Chondrocyte (in vitro differentiated cells): ENCODE measurements around the gene FAM43A. TPM values are rescaled to one million over a fixed set of nuclear protein-coding genes. Genes with fewer than 3 reads are reported as not detected.

Experiments
- DNase-seq: peaks from one replicate; pipeline ENCODE4 v3.0.0; 2021; ENCODE audit warnings: mixed read lengths, low spot score
- H3K27ac Mint-ChIP-seq: one replicate; pipeline ENCODE4 v1.8.0; 2021; ENCODE audit warnings: mild to moderate bottlenecking, moderate library complexity, mixed read lengths; ENCODE audit not compliant: unreplicated experiment
- H3K27me3 Mint-ChIP-seq: 2 replicates; pipeline ENCODE4 v1.8.0; 2021; ENCODE audit warnings: low read depth, mixed read lengths
- H3K36me3 Mint-ChIP-seq: 2 replicates; pipeline ENCODE4 v1.8.0; 2021; ENCODE audit warnings: low read depth, mixed read lengths
- H3K4me1 Mint-ChIP-seq: 2 replicates; pipeline ENCODE4 v1.8.0; 2021; ENCODE audit warnings: low read depth, mild to moderate bottlenecking, mixed read lengths
- H3K4me3 Mint-ChIP-seq: one replicate; pipeline ENCODE4 v1.8.0; 2021; ENCODE audit warnings: mild to moderate bottlenecking, moderate library complexity, mixed read lengths; ENCODE audit not compliant: unreplicated experiment
- H3K9me3 Mint-ChIP-seq: 2 replicates; pipeline ENCODE4 v1.8.0; 2021; ENCODE audit warnings: low read depth, mixed read lengths
- CTCF ChIP-seq: fragments of 200-600 bp; sonication (generic); IDR thresholded peaks from 2 replicates; pipeline ENCODE4 v1.5.0; 2021; ENCODE audit warnings: antibody characterized with exemption, mild to moderate bottlenecking, moderate library complexity
- total RNA-seq: library from RNA; stranded (reverse); gene quantifications from 3 replicates; pipeline ENCODE4 v1.2.1, GENCODE V29; 2021

Gene FAM43A
- total RNA-seq, 1 donor from 2014 or later = 25.3 TPM

- TF ChIP-seq CTCF = no peak
- H3K27me3 Mint-ChIP-seq = no peaks in the 10 kb centered on the region
- no peaks in the 10 kb centered on the region for H3K36me3 Mint-ChIP-seq
- peaks cover 3% of the 10 kb centered on the region for H3K9me3 Mint-ChIP-seq
- no peak for DNase-seq
- H3K4me3 Mint-ChIP-seq = no peak overlapping the region
- no peak overlapping the region for H3K27ac Mint-ChIP-seq
- peaks cover 27% of the 10 kb centered on the region for H3K4me1 Mint-ChIP-seq
These were observed 21.5 kb downstream of the FAM43A start for GRCh38 chr3:194707147-194707540.

GRCh38 chr3:194711286-194711685 lies 25.6 kb downstream of the FAM43A start:
- DNase-seq = no peak
- H3K4me1 Mint-ChIP-seq = peaks cover 58% of the 10 kb centered on the region
- H3K9me3 Mint-ChIP-seq = peaks cover 3% of the 10 kb centered on the region
- no peaks in the 10 kb centered on the region for H3K36me3 Mint-ChIP-seq
- no peak for TF ChIP-seq CTCF
- peak overlapping the region; percentile 92 for H3K27ac Mint-ChIP-seq
- H3K4me3 Mint-ChIP-seq = no peak overlapping the region
- no peaks in the 10 kb centered on the region for H3K27me3 Mint-ChIP-seq

- H3K4me1 Mint-ChIP-seq = peaks cover 52% of the 10 kb centered on the region
- TF ChIP-seq CTCF = peak; percentile 43
- no peaks in the 10 kb centered on the region for H3K36me3 Mint-ChIP-seq
- no peak for DNase-seq
- H3K9me3 Mint-ChIP-seq = peaks cover 3% of the 10 kb centered on the region
- no peaks in the 10 kb centered on the region for H3K27me3 Mint-ChIP-seq
- peak overlapping the region; percentile 92 for H3K27ac Mint-ChIP-seq
- no peak overlapping the region for H3K4me3 Mint-ChIP-seq
These were observed 26.2 kb downstream of the FAM43A start for GRCh38 chr3:194711913-194712312.

- no peaks in the 10 kb centered on the region for H3K27me3 Mint-ChIP-seq
- H3K4me1 Mint-ChIP-seq = peaks cover 49% of the 10 kb centered on the region
- no peaks in the 10 kb centered on the region for H3K36me3 Mint-ChIP-seq
- H3K27ac Mint-ChIP-seq = peak overlapping the region; percentile 95
- no peak overlapping the region for H3K4me3 Mint-ChIP-seq
- no peaks in the 10 kb centered on the region for H3K9me3 Mint-ChIP-seq
- no peak for DNase-seq
- TF ChIP-seq CTCF = no peak
These were observed 27.8 kb downstream of the FAM43A start for GRCh38 chr3:194713299-194714136.

- Mint-ChIP-seq H3K4me3 (no peak overlapping the region), H3K4me1 (peaks cover 49% of the 10 kb centered on the region), H3K9me3 (no peaks in the 10 kb centered on the region), H3K36me3 (no peaks in the 10 kb centered on the region), H3K27ac (peak overlapping the region; percentile 95), H3K27me3 (no peaks in the 10 kb centered on the region)
- DNase-seq = no peak
- no peak for TF ChIP-seq CTCF
These were observed 28.4 kb downstream of the FAM43A start for GRCh38 chr3:194714137-194714455.
